22Rv1 (cell line): ENCODE measurements around the gene PROP1.
"Not testable (repeated sequence)": the region's sequence is repeated elsewhere in the genome, so short reads cannot be mapped to it uniquely, and the experiment has no call there.

Experiments used
- ZFX ChIP-seq: fragments of 450-650 bp; IDR thresholded peaks from 2 replicates; pipeline ENCODE4 v1.6.1; 2017; ENCODE audit warnings: antibody characterized with exemption, borderline replicate concordance
- TF ChIP-seq, protein P1 (sequence below): fragments of 450-650 bp; IDR thresholded peaks from 2 replicates; pipeline ENCODE4 v1.5.1; 2017; ENCODE audit warnings: mild to moderate bottlenecking

- TF ChIP-seq, protein P1, sequence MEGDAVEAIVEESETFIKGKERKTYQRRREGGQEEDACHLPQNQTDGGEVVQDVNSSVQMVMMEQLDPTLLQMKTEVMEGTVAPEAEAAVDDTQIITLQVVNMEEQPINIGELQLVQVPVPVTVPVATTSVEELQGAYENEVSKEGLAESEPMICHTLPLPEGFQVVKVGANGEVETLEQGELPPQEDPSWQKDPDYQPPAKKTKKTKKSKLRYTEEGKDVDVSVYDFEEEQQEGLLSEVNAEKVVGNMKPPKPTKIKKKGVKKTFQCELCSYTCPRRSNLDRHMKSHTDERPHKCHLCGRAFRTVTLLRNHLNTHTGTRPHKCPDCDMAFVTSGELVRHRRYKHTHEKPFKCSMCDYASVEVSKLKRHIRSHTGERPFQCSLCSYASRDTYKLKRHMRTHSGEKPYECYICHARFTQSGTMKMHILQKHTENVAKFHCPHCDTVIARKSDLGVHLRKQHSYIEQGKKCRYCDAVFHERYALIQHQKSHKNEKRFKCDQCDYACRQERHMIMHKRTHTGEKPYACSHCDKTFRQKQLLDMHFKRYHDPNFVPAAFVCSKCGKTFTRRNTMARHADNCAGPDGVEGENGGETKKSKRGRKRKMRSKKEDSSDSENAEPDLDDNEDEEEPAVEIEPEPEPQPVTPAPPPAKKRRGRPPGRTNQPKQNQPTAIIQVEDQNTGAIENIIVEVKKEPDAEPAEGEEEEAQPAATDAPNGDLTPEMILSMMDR: not testable (repeated sequence)
- not testable (repeated sequence) for TF ChIP-seq ZFX
These were observed 10.1 kb upstream of the PROP1 start for GRCh38 chr5:178006181-178006535.
